GM18867 (cell line): ENCODE measurements around the gene HOTAIR.

Experiments
- ATAC-seq: cut with Tn5 transposase; IDR thresholded peaks from one replicate; pipeline ENCODE4 v1.9.1; 2021; ENCODE audit warnings: mild to moderate bottlenecking, moderate library complexity; ENCODE audit not compliant: unreplicated experiment

The HOTAIR gene

GRCh38 chr12:53931844-53932581, 42.7 kb downstream of the HOTAIR start:
- ATAC-seq = no peak

GRCh38 chr12:53930591-53931255, 44.0 kb downstream of the HOTAIR start:
- no peak for ATAC-seq

GRCh38 chr12:53929527-53929926, 45.2 kb downstream of the HOTAIR start:
- no peak for ATAC-seq

- no peak for ATAC-seq
Measured at GRCh38 chr12:53928054-53928835, 46.5 kb downstream of the HOTAIR start.

- no peak for ATAC-seq
Measured at GRCh38 chr12:53927220-53928029, 47.3 kb downstream of the HOTAIR start.

GRCh38 chr12:53924521-53925405, 50.0 kb downstream of the HOTAIR start:
- no peak for ATAC-seq

- no peak for ATAC-seq
Measured at GRCh38 chr12:53916788-53917655, 57.7 kb downstream of the HOTAIR start.
